NCI-H1105 (cell line): ENCODE measurements around the gene PLPP4.

ENCODE experiments used
- DNase-seq: peaks from one replicate; lab custom pipeline; 2025; lab: John Stamatoyannopoulos, UW

PLPP4 gene

DNA sequence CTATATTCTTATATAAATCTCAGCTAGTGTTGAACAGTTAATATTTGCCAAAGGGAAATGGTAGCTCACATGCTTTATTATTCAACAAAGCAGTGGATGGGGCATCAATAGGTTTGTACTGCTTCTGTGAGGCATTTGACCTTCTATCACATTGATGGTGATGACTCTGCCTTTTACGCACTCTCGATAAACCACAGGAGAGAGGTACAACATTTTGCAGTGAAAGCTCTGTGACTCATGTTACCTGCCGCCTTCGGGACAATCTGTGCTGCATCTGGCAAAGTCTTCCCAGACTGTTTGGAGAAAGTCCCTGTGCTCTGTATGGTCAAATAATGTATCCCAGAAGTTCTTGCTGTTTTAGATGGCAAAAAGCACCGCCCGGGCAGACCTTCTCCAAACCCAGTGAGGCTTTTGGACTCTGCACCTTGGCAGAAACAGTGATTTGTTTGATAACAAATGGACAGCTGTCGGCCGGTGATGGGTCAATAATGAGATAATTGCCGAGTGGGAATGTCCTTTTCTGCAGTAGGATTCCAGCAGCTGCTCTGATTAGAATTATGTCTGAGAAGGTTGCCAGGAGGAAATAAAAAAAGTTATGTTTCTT lies 61.0 kb downstream of the PLPP4 start:
- no peak for DNase-seq

DNA sequence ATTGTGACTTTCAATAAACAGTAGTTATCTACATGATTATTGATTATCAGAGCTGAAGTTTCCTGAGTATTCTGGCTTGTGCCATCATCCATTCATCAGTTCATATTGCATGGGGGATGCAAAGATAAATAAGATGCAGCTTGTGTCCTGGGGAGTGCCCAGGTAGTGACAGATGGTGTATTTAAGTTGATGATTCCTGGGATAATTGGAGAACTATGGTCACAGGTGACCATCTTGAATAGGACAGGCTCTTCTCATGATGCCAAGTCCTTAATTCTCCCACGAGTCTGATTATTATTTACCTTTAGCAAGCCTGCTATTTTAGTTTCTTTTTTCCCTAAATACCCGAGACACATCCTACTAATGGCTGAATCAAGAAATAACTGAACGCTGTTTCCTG lies 64.9 kb downstream of the PLPP4 start:
- DNase-seq, result no peak

DNA sequence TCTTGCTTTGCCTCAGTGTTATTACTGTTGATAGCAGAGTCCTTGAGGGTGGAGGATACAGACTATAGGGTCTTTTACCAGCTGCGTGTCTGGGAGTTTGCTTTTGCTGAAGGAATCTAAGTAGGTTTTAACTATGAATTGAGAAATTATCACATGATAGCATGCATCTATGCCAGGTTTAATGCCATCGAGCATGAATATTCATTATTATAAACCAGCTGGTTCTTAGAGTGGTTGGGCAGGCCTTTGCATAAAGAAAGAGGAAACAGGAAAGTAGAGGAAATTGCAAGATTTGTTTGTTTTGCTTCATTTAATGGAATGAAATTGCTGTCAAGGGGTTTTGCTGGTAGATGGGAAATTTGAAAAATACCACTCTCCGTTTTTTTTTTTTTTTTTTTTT lies 70.7 kb downstream of the PLPP4 start:
- no peak for DNase-seq

GRCh38 chr10:120530699-120531098 lies 73.7 kb downstream of the PLPP4 start:
- DNase-seq, result no peak

GRCh38 chr10:120538091-120538490 lies 81.1 kb downstream of the PLPP4 start:
- DNase-seq, result no peak

DNA sequence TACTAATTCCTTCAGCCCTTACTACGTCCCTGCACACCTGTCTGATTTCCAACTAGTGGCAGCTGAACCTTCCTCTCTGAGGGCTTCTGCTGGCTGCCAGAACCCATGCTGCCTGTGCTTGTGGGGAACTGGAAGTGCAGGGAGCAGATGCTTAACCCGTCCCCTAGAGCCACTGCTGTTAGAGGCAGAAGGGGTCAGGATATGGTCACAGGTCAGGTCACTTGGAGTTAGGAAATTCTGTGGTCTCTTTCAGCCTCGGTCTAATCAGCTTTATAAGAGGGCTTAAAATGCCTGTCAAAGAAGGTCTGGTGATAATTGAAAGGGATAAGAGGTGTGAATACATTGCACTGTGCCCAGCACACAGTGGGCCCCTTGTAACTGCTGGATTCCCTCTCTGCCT lies 82.0 kb downstream of the PLPP4 start:
- no peak for DNase-seq

DNA sequence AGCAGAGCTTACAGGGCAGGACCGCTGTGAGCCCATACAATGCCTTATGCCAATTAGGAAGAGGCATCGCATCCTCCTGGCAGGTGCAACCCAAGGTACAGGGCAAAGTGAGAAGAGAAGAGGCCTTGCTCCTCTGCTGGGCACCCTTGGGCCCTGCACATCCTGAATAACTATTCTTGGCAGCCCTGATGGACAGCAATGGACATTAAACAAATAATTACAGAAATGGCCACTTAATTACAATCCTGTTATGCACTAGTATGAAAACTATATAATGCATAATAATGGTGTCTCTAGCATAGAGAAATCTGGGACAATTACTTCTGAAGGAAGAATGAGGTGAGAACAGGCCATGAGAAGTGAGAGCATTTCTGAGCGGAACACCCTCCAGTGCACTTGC lies 83.5 kb downstream of the PLPP4 start:
- no peak for DNase-seq

DNA sequence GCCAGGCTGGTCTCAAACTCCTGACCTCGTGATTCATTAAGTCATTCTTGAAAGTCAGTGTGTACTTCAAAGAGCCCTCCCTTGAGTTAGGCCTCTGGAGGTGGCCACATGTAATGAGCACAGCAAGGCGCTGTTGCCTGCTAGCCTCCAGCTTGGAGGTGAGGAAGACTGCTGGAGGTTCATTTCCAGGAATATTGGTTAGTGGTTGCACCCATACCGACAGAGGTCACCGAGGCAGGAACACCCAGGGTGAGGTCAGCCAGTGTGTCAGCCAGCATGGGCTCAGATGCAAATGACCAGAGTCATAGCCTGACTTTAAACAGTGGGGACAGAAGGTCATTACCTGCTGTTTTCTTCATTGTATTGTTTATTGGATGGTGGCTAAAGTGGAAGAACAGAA lies 85.0 kb downstream of the PLPP4 start:
- no peak for DNase-seq

GRCh38 chr10:120542591-120542990 lies 85.6 kb downstream of the PLPP4 start:
- DNase-seq, result no peak

DNA sequence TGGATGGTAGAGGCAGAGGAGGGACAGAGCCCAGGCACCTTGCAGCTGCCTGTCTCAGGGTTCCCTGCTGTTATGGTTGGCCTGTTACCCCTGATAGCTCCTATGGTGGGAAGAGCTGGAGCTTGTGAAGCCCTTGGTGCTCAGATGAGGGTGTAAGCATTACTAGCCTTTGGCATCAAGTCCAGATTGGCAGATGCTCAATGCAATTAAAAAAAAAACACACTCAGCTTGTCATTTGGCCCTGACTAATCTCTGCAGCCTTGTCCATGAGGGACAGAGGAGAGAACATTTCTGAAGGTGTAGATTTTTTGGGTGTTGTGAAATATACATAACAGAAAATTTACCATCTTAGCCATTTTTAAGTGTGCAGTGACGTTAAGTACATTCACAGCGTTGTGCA lies 86.3 kb downstream of the PLPP4 start:
- DNase-seq, result no peak

- DNase-seq, result no peak
Observed at GRCh38 chr10:120548210-120548609, 91.2 kb downstream of the PLPP4 start.

- no peak for DNase-seq
Observed at GRCh38 chr10:120552262-120552661, 95.2 kb downstream of the PLPP4 start.

DNA sequence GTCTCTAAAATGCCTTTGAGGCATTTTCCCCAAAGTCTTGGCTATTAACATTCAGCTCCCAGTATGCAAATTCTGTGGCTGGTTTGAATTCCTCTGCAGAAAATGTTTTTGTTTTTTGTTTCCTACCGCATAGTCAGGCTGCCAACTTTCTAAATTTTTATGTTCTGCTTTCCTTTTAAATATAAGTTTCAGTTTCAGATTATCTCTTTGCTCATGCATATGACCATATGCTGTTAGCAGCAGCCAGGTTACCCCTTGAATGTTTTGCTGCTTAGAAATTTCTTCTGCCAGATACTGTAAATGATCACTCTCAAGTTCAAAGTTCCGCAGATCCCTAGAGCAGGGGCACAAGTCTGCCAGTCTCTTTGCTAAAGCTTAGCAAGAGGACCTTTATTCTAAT lies 96.9 kb downstream of the PLPP4 start:
- no peak for DNase-seq

DNA sequence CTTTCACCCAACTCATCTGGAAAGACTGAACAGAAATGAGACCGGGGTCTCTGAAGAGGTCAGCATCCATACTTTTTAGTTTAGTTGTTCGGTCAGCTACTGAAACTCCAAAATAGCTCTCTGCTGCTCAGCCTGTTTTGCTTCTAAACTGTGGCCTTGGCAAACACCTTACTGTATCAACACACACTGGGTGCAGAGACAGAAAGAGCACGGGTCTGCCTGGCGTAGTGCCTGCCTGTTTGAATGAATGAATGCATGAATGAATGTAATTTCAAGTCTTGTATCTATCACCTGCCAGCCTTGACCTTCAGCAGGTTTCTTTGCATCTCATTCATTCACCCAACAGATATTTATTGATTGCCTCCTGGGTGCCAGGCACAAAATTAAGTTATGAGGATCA lies 98.4 kb downstream of the PLPP4 start:
- DNase-seq, result no peak

GRCh38 chr10:120555842-120556532 lies 99.0 kb downstream of the PLPP4 start:
- DNase-seq, result no peak

DNA sequence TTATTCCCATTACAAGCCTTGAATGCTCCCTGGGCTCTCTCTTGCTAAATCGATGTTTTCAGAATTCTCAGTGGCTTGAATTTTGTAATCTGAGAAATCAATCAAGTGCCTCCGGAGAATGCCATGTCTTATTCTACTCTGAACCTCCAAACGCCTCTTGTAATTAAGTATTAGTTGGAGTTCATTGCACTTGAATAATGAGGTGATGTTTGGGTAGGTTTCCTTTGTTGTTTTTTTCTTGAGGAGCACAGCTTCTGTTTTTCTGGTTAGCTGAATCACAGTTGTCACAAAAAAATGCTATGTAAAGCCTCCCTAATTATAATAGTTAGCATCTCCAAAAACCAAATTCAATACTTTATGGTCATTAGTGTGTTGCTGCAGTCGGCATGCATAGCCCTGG lies 100.3 kb downstream of the PLPP4 start:
- DNase-seq, result no peak

GRCh38 chr10:120559800-120560199 lies 102.8 kb downstream of the PLPP4 start:
- no peak for DNase-seq

- no peak for DNase-seq
Observed at GRCh38 chr10:120562956-120563355, 105.9 kb downstream of the PLPP4 start.

- no peak for DNase-seq
Observed at GRCh38 chr10:120570418-120570817, 113.4 kb downstream of the PLPP4 start.

- no peak for DNase-seq
Observed at GRCh38 chr10:120571266-120571665, 114.2 kb downstream of the PLPP4 start.

- DNase-seq, result no peak
Observed at GRCh38 chr10:120572307-120572706, 115.3 kb downstream of the PLPP4 start.

- no peak for DNase-seq
Observed at GRCh38 chr10:120573355-120573754, 116.3 kb downstream of the PLPP4 start.

DNA sequence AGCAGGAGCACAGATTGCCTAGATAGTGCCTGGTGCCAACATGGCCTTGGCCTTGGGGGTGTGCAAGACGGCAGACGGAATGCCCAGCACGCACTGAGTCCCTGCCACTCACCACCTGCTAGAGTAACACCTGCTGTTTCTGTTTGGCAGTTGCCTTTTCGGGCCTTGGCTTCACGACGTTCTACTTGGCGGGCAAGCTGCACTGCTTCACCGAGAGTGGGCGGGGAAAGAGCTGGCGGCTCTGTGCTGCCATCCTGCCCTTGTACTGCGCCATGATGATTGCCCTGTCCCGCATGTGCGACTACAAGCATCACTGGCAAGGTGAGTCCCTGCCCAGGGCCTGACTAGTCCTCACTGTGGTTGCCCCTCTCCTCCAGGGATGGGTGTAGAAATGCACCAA lies 118.0 kb downstream of the PLPP4 start:
- no peak for DNase-seq

- DNase-seq, result no peak
Observed at GRCh38 chr10:120575411-120575810, 118.4 kb downstream of the PLPP4 start.
